Raji (cell line): Measurements from ENCODE around the gene MGST1.

Experiments
- POLR2A ChIP-seq: IDR thresholded peaks from 2 replicates; pipeline ENCODE4 v1.6.1; 2011; ENCODE audit warnings: low read depth, low read length, control low read depth; ENCODE audit not compliant: insufficient read depth

MGST1 gene

GRCh38 chr12:16347391-16348298 lies at the start of gene MGST1:
MGST1 (plus strand) TSS chr12:16347645; CDS start chr12:16354253, 6,608 bp downstream.
- TF ChIP-seq POLR2A: no peak

GRCh38 chr12:16299403-16299802 lies 48.0 kb upstream of the MGST1 start:
- TF ChIP-seq POLR2A: no peak

- TF ChIP-seq POLR2A: no peak
These were observed 47.3 kb upstream of the MGST1 start for GRCh38 chr12:16300122-16300521.

- TF ChIP-seq POLR2A: no peak
These were observed 46.7 kb upstream of the MGST1 start for GRCh38 chr12:16300736-16301135.

- TF ChIP-seq POLR2A: no peak
These were observed 43.5 kb upstream of the MGST1 start for GRCh38 chr12:16303939-16304338.

GRCh38 chr12:16307856-16308475 lies 39.5 kb upstream of the MGST1 start:
- TF ChIP-seq POLR2A: no peak

- no peak for TF ChIP-seq POLR2A
These were observed 36.5 kb upstream of the MGST1 start for GRCh38 chr12:16310934-16311333.

- TF ChIP-seq POLR2A: no peak
These were observed 24.4 kb upstream of the MGST1 start for GRCh38 chr12:16323010-16323409.

- no peak for TF ChIP-seq POLR2A
These were observed 23.8 kb upstream of the MGST1 start for GRCh38 chr12:16323638-16324037.

GRCh38 chr12:16324272-16324671 lies 23.2 kb upstream of the MGST1 start:
- no peak for TF ChIP-seq POLR2A

GRCh38 chr12:16324772-16325171 lies 22.7 kb upstream of the MGST1 start:
- no peak for TF ChIP-seq POLR2A

- no peak for TF ChIP-seq POLR2A
These were observed 22.0 kb upstream of the MGST1 start for GRCh38 chr12:16325426-16325825.

GRCh38 chr12:16327963-16328362 lies 19.5 kb upstream of the MGST1 start:
- TF ChIP-seq POLR2A: no peak

GRCh38 chr12:16329594-16329993 lies 17.9 kb upstream of the MGST1 start:
- TF ChIP-seq POLR2A: no peak

- no peak for TF ChIP-seq POLR2A
These were observed 16.9 kb upstream of the MGST1 start for GRCh38 chr12:16330560-16330959.

- no peak for TF ChIP-seq POLR2A
These were observed 15.4 kb upstream of the MGST1 start for GRCh38 chr12:16331998-16332397.
